Urinary bladder (tissue), 4 donors: ENCODE data around the gene DTD1. TPM values are rescaled to one million over a fixed set of nuclear protein-coding genes. Genes with fewer than 3 reads are reported as not detected.
A peak's percentile ranks its signal among the peaks of the same experiment; 100 is the strongest.

Source experiments
- DNase-seq: peaks from one replicate; pipeline ENCODE4 v3.0.0-alpha.2; 2015; ENCODE audit errors: extremely low spot score
- H3K27ac ChIP-seq: one replicate; pipeline ENCODE4 v1.5.1; 2013; ENCODE audit warnings: low read depth, mild to moderate bottlenecking, moderate library complexity
- H3K36me3 ChIP-seq: one replicate; pipeline ENCODE4 v1.6.1; 2013; ENCODE audit warnings: mild to moderate bottlenecking, moderate library complexity; ENCODE audit not compliant: insufficient read depth
- H3K4me1 ChIP-seq: one replicate; pipeline ENCODE4 v1.6.1; 2013; ENCODE audit warnings: mild to moderate bottlenecking, moderate library complexity; ENCODE audit not compliant: insufficient read depth
- H3K4me3 ChIP-seq: one replicate; pipeline ENCODE4 v1.5.1; 2013; ENCODE audit warnings: low read depth, low read length
- WGBS: extraction: QIAGEN DNeasy Blood & Tissue Kit; methylation state at CpG from one replicate; pipeline ENCODE4 v1.1.7; 2013; 5-methylcytosine and 5-hydroxymethylcytosine counted together
- polyA plus RNA-seq: library from polyadenylated mRNA; stranded (reverse); fragments of 200-250 nt; gene quantifications from one replicate; pipeline ENCODE4 v1.2.3, GENCODE V29; 2013
- total RNA-seq: library from RNA; depleted of rRNA; stranded (reverse); fragments of >200 nt; gene quantifications from one replicate; pipeline ENCODE4 v1.2.3, GENCODE V29; 2014
- donor health status: healthy with polysubstance abuse.
- donor health status: healthy.

DTD1 gene
- total and polyA plus RNA-seq, 2 donors, result 18.0 to 28.4 TPM

- DNase-seq, result no peak
- Histone ChIP-seq H3K36me3 (no peaks in the 10 kb centered on the region), H3K27ac (no peak overlapping the region), H3K4me3 (no peak overlapping the region), H3K4me1 (no peaks in the 10 kb centered on the region)
- 67% methylated on average over 4 of the region's 4 CpGs for WGBS
These were observed 69.7 kb downstream of the DTD1 start for GRCh38 chr20:18657575-18657974.

GRCh38 chr20:18662279-18663040 lies 74.6 kb downstream of the DTD1 start:
- no peak for DNase-seq
- Histone ChIP-seq H3K36me3 (no peaks in the 10 kb centered on the region), H3K4me3 (no peak overlapping the region), H3K4me1 (no peaks in the 10 kb centered on the region), H3K27ac (no peak overlapping the region)
- WGBS, result 91% methylated on average over 6 of the region's 6 CpGs

- WGBS, result 92% methylated on average over 2 of the region's 2 CpGs
- no peak overlapping the region for H3K4me3 ChIP-seq
- H3K4me1 ChIP-seq, result no peaks in the 10 kb centered on the region
- no peak overlapping the region for H3K27ac ChIP-seq
- no peak for DNase-seq
- no peaks in the 10 kb centered on the region for H3K36me3 ChIP-seq
These were observed 76.1 kb downstream of the DTD1 start for GRCh38 chr20:18663932-18664331.

GRCh38 chr20:18665135-18665534 lies 77.3 kb downstream of the DTD1 start:
- DNase-seq, result no peak
- no peak overlapping the region for H3K27ac ChIP-seq
- no peak overlapping the region for H3K4me3 ChIP-seq
- WGBS, result 92% methylated on average over 2 of the region's 2 CpGs
- H3K4me1 ChIP-seq, result no peaks in the 10 kb centered on the region
- H3K36me3 ChIP-seq, result no peaks in the 10 kb centered on the region

GRCh38 chr20:18666803-18667415 lies 79.1 kb downstream of the DTD1 start:
- Histone ChIP-seq H3K4me3 (no peak overlapping the region), H3K36me3 (no peaks in the 10 kb centered on the region), H3K4me1 (no peaks in the 10 kb centered on the region), H3K27ac (no peak overlapping the region)
- no peak for DNase-seq
- WGBS, result 67% methylated on average over 9 of the region's 9 CpGs

- 69% methylated on average over 15 of the region's 15 CpGs for WGBS
- Histone ChIP-seq H3K27ac (no peak overlapping the region), H3K4me1 (no peaks in the 10 kb centered on the region), H3K36me3 (no peaks in the 10 kb centered on the region), H3K4me3 (no peak overlapping the region)
- no peak for DNase-seq
These were observed 81.6 kb downstream of the DTD1 start for GRCh38 chr20:18669241-18670019.

GRCh38 chr20:18671203-18671710 lies 83.4 kb downstream of the DTD1 start:
- Histone ChIP-seq H3K4me3 (no peak overlapping the region), H3K27ac (no peak overlapping the region), H3K36me3 (no peaks in the 10 kb centered on the region), H3K4me1 (no peaks in the 10 kb centered on the region)
- WGBS, result 59% methylated on average over 3 of the region's 3 CpGs
- DNase-seq, result peak; percentile 47

- H3K36me3 ChIP-seq, result no peaks in the 10 kb centered on the region
- H3K4me3 ChIP-seq, result no peak overlapping the region
- H3K4me1 ChIP-seq, result no peaks in the 10 kb centered on the region
- WGBS, result 94% methylated on average over 9 of the region's 9 CpGs
- no peak for DNase-seq
- H3K27ac ChIP-seq, result no peak overlapping the region
These were observed 85.0 kb downstream of the DTD1 start for GRCh38 chr20:18672834-18673233.

- 94% methylated on average over 7 of the region's 7 CpGs for WGBS
- Histone ChIP-seq H3K27ac (no peak overlapping the region), H3K4me3 (no peak overlapping the region), H3K4me1 (no peaks in the 10 kb centered on the region), H3K36me3 (no peaks in the 10 kb centered on the region)
- DNase-seq, result no peak
These were observed 88.5 kb downstream of the DTD1 start for GRCh38 chr20:18676396-18676795.

GRCh38 chr20:18677126-18677525 lies 89.3 kb downstream of the DTD1 start:
- no peak for DNase-seq
- Histone ChIP-seq H3K36me3 (no peaks in the 10 kb centered on the region), H3K4me1 (no peaks in the 10 kb centered on the region), H3K4me3 (no peak overlapping the region), H3K27ac (no peak overlapping the region)
- 71% methylated on average over 4 of the region's 4 CpGs for WGBS

- H3K36me3 ChIP-seq, result no peaks in the 10 kb centered on the region
- no peak for DNase-seq
- 80% methylated on average over 10 of the region's 10 CpGs for WGBS
- H3K4me1 ChIP-seq, result no peaks in the 10 kb centered on the region
- no peak overlapping the region for H3K4me3 ChIP-seq
- no peak overlapping the region for H3K27ac ChIP-seq
These were observed 90.9 kb downstream of the DTD1 start for GRCh38 chr20:18678549-18679419.

GRCh38 chr20:18683839-18684238 lies 96.0 kb downstream of the DTD1 start:
- no peaks in the 10 kb centered on the region for H3K36me3 ChIP-seq

GRCh38 chr20:18684775-18685174 lies 96.9 kb downstream of the DTD1 start:
- no peak for DNase-seq
- Histone ChIP-seq H3K36me3 (no peaks in the 10 kb centered on the region), H3K4me1 (no peaks in the 10 kb centered on the region), H3K27ac (no peak overlapping the region), H3K4me3 (no peak overlapping the region)
- WGBS, result 93% methylated on average over 2 of the region's 2 CpGs

More at GRCh38 chr20:18683839-18684238, 96.0 kb downstream of the DTD1 start:
- DNase-seq, result no peak
- H3K4me3 ChIP-seq, result no peak overlapping the region
- H3K4me1 ChIP-seq, result no peaks in the 10 kb centered on the region
- no peak overlapping the region for H3K27ac ChIP-seq
